HCT116 (cell line): ENCODE results near the gene CYSTM1.

Experiments
- EZH2 ChIP-seq: fragments of 200-600 bp; sonication (generic); IDR thresholded peaks from 2 replicates; pipeline ENCODE4 v1.6.1; 2017; ENCODE audit warnings: antibody characterized with exemption, mixed run types
- JUND ChIP-seq: IDR thresholded peaks from 2 replicates; pipeline ENCODE4 v1.6.1; 2012
- POLR2A ChIP-seq: IDR thresholded peaks from 2 replicates; pipeline ENCODE4 v1.7.0; 2011; ENCODE audit warnings: borderline replicate concordance; ENCODE audit not compliant: insufficient read depth, insufficient read length; ENCODE audit errors: extremely low read depth
- TCF7L2 ChIP-seq: IDR thresholded peaks from 2 replicates; pipeline ENCODE4 v1.7.0; 2011; ENCODE audit warnings: borderline replicate concordance, inconsistent platforms; ENCODE audit not compliant: insufficient read depth, insufficient read length; ENCODE audit errors: extremely low read depth
- ZNF274 ChIP-seq: fragments of 200-500 bp; sonication (Bioruptor generic); IDR thresholded peaks from 2 replicates; pipeline ENCODE4 v1.6.1; 2014; ENCODE audit warnings: mild to moderate bottlenecking, low read depth, low read length, inconsistent platforms
- TF ChIP-seq, protein P1 (sequence below), 3 experiments: fragments of 200-600 bp in 1 of 3; sonication (generic) in 1 of 3; IDR thresholded peaks in 2 of 3; conservative IDR thresholded peaks in 1 of 3; 2 replicates each; pipeline ENCODE4 v1.5.1; 2012 to 2017; ENCODE audit warnings: low read depth in 2 of 3, low read length in 2 of 3, antibody characterized with exemption in 1 of 3, borderline replicate concordance in 1 of 3, control low read depth in 1 of 3, mild to moderate bottlenecking in 1 of 3, mixed read lengths in 1 of 3, mixed run types in 1 of 3, moderate library complexity in 1 of 3; ENCODE audit not compliant: insufficient read depth in 1 of 3
- TF ChIP-seq, protein P2 (sequence below): IDR thresholded peaks from 2 replicates; pipeline ENCODE4 v1.6.1; 2012
- TF ChIP-seq, protein P3 (sequence below): IDR thresholded peaks from 2 replicates; pipeline ENCODE4 v1.6.1; 2011; ENCODE audit warnings: mild to moderate bottlenecking, low read length, moderate library complexity; ENCODE audit not compliant: insufficient replicate concordance; ENCODE audit errors: extremely low read depth
- TF ChIP-seq, protein P4 (sequence below): IDR thresholded peaks from 2 replicates; pipeline ENCODE4 v1.6.1; 2012
- TF ChIP-seq, protein P5 (sequence below): IDR thresholded peaks from 2 replicates; pipeline ENCODE4 v1.6.1; 2012; ENCODE audit warnings: low read depth

DNA sequence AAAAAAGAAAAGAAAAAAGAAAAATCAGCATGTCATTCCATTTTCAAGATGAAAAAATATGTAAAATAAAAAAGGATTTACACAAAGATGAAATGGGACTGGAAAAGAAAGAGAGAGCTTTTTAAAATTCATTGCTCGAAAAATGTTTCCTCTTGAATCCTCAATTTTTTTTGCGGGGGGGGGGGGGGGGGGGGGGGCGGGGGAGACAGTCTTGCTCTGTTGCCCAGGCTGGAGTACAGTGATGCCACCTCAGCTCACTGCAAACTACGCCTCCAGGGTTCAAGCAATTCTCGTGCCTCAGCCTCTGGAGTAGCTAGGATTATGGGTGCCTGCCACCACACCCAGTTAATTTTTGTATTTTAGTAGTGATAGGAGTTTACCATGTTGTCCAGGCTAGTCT is 111.4 kb downstream of the CYSTM1 start:
- TF ChIP-seq POLR2A (no peak), ZNF274 (no peak), TCF7L2 (no peak), JUND (no peak), EZH2 (no peak)
- TF ChIP-seq, protein P1, sequence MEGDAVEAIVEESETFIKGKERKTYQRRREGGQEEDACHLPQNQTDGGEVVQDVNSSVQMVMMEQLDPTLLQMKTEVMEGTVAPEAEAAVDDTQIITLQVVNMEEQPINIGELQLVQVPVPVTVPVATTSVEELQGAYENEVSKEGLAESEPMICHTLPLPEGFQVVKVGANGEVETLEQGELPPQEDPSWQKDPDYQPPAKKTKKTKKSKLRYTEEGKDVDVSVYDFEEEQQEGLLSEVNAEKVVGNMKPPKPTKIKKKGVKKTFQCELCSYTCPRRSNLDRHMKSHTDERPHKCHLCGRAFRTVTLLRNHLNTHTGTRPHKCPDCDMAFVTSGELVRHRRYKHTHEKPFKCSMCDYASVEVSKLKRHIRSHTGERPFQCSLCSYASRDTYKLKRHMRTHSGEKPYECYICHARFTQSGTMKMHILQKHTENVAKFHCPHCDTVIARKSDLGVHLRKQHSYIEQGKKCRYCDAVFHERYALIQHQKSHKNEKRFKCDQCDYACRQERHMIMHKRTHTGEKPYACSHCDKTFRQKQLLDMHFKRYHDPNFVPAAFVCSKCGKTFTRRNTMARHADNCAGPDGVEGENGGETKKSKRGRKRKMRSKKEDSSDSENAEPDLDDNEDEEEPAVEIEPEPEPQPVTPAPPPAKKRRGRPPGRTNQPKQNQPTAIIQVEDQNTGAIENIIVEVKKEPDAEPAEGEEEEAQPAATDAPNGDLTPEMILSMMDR (IDR thresholded peaks at IDR 0.05 in 2 of 3, conservative IDR thresholded peaks at IDR 0.05 in 1 of 3; ENCODE audit: borderline replicate concordance in 1 of 3, insufficient read depth in 1 of 3, low read depth in 2 of 3, low read length in 2 of 3) = no peak
- TF ChIP-seq, protein P2, sequence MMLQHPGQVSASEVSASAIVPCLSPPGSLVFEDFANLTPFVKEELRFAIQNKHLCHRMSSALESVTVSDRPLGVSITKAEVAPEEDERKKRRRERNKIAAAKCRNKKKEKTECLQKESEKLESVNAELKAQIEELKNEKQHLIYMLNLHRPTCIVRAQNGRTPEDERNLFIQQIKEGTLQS = no peak
- TF ChIP-seq, protein P3, sequence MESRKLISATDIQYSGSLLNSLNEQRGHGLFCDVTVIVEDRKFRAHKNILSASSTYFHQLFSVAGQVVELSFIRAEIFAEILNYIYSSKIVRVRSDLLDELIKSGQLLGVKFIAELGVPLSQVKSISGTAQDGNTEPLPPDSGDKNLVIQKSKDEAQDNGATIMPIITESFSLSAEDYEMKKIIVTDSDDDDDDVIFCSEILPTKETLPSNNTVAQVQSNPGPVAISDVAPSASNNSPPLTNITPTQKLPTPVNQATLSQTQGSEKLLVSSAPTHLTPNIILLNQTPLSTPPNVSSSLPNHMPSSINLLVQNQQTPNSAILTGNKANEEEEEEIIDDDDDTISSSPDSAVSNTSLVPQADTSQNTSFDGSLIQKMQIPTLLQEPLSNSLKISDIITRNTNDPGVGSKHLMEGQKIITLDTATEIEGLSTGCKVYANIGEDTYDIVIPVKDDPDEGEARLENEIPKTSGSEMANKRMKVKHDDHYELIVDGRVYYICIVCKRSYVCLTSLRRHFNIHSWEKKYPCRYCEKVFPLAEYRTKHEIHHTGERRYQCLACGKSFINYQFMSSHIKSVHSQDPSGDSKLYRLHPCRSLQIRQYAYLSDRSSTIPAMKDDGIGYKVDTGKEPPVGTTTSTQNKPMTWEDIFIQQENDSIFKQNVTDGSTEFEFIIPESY = no peak
- TF ChIP-seq, protein P4, sequence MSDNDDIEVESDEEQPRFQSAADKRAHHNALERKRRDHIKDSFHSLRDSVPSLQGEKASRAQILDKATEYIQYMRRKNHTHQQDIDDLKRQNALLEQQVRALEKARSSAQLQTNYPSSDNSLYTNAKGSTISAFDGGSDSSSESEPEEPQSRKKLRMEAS = no peak
- TF ChIP-seq, protein P5, sequence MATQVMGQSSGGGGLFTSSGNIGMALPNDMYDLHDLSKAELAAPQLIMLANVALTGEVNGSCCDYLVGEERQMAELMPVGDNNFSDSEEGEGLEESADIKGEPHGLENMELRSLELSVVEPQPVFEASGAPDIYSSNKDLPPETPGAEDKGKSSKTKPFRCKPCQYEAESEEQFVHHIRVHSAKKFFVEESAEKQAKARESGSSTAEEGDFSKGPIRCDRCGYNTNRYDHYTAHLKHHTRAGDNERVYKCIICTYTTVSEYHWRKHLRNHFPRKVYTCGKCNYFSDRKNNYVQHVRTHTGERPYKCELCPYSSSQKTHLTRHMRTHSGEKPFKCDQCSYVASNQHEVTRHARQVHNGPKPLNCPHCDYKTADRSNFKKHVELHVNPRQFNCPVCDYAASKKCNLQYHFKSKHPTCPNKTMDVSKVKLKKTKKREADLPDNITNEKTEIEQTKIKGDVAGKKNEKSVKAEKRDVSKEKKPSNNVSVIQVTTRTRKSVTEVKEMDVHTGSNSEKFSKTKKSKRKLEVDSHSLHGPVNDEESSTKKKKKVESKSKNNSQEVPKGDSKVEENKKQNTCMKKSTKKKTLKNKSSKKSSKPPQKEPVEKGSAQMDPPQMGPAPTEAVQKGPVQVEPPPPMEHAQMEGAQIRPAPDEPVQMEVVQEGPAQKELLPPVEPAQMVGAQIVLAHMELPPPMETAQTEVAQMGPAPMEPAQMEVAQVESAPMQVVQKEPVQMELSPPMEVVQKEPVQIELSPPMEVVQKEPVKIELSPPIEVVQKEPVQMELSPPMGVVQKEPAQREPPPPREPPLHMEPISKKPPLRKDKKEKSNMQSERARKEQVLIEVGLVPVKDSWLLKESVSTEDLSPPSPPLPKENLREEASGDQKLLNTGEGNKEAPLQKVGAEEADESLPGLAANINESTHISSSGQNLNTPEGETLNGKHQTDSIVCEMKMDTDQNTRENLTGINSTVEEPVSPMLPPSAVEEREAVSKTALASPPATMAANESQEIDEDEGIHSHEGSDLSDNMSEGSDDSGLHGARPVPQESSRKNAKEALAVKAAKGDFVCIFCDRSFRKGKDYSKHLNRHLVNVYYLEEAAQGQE = no peak
